Hematopoietic multipotent progenitor cell treated with erythropoietin and hydrocortisone succinate and interleukin-3 and kit ligand, for 17 days (in vitro differentiated cells): ENCODE data around the gene TLE4.
"Not testable (repeated sequence)": the region's sequence is repeated elsewhere in the genome, so short reads cannot be mapped to it uniquely, and the experiment has no call there.

ENCODE experiments used
- DNase-seq: peaks from one replicate; pipeline ENCODE4 v3.0.0-alpha.2; 2015; ENCODE audit warnings: low spot score

The TLE4 gene

GRCh38 chr9:79637177-79637925 lies 65.6 kb downstream of the TLE4 start:
- no peak for DNase-seq

GRCh38 chr9:79638806-79639205 lies 67.0 kb downstream of the TLE4 start:
- DNase-seq, result no peak

- DNase-seq, result no peak
These were observed 67.6 kb downstream of the TLE4 start for GRCh38 chr9:79639354-79639753.

DNA sequence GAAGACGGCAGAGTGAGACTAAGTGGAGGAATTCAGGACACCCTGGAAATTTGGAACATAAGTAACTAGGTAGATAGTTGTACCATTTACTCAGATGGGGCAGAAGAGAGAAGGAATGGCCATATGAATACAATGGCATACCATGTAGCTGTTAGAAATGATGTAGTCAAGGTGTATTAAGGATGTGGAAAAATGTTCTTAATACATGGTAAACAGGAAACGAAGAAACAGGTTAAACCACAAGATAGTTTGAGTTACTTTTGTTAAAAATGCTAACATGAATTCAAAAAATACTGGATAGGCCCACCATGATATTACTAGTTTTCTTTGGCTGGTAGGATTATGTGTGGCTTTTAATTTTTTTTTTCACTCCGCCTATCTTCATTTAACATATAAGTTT lies 68.3 kb downstream of the TLE4 start:
- DNase-seq, result not testable (repeated sequence)

- no peak for DNase-seq
These were observed 69.3 kb downstream of the TLE4 start for GRCh38 chr9:79641070-79641469.

- DNase-seq, result no peak
These were observed 70.9 kb downstream of the TLE4 start for GRCh38 chr9:79642671-79643070.

- DNase-seq, result no peak
These were observed 72.3 kb downstream of the TLE4 start for GRCh38 chr9:79644048-79644447.

GRCh38 chr9:79644601-79645000 lies 72.8 kb downstream of the TLE4 start:
- no peak for DNase-seq

- no peak for DNase-seq
These were observed 73.3 kb downstream of the TLE4 start for GRCh38 chr9:79645110-79645509.

GRCh38 chr9:79646096-79646495 lies 74.3 kb downstream of the TLE4 start:
- no peak for DNase-seq

DNA sequence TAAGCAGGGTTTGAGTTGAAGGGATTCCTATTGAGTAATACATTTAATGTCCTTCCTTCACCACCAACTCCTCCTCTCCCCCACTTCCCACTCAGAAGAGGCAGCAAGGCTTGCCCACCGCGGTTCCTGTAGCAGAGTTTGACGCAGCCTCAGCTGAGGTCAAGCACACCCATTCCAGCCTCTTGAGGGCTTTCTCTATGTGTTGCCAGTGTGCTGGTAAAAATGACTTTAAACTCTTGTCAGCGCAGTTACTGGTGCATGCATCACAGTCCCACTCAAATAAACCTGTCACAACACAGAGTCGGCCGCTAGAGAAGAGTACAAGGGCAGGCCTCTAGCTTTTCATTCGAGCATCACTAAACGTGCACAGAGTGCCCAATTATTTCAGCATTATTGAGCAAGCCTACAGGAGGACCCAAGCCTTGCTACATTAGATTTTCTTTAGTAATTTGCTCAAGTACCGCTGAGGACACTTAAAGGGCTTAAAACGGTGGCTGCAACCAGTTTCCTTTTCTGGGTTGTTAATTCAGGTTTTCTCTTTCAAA lies 79.6 kb downstream of the TLE4 start:
- DNase-seq, result no peak

- no peak for DNase-seq
These were observed 80.8 kb downstream of the TLE4 start for GRCh38 chr9:79652598-79652997.

GRCh38 chr9:79654591-79655382 lies 83.0 kb downstream of the TLE4 start:
- DNase-seq, result not testable (repeated sequence)

DNA sequence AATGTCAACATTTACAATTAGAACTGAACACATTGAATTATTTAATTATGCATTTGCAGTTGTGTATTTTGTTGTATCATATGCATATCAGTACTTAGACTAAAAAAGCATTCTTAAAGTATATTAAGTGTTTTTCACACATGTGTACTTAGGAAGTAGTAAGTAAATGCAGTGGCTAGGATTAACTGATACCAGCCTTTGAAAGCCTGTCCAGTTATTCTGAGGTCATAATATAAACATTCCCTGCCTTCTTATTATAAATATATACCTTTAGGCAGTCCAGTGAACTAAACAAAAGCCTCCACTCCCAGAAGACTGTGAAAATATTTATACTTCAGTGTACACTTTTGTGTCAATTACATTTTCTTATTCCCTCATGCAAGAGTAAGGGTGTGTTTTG lies 83.8 kb downstream of the TLE4 start:
- no peak for DNase-seq

DNA sequence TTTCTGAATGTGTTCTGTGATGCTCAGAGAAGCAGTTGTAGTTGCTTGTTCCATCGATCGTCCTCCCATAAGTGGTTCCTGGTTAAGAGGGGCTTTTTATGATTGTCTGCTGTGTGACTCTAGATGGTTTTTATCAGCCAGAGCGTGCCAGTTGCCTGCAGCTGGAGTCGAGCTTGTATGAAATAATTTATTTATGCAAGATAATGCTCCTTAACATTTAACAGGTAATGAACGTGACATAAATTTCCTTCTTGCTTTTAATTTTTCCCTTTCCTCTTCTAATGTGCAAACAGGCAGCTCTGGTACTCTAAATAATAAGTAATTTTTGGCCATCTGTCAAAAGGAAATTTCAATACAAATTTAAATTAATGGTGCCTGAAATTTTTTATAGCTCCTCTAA lies 84.4 kb downstream of the TLE4 start:
- no peak for DNase-seq

DNA sequence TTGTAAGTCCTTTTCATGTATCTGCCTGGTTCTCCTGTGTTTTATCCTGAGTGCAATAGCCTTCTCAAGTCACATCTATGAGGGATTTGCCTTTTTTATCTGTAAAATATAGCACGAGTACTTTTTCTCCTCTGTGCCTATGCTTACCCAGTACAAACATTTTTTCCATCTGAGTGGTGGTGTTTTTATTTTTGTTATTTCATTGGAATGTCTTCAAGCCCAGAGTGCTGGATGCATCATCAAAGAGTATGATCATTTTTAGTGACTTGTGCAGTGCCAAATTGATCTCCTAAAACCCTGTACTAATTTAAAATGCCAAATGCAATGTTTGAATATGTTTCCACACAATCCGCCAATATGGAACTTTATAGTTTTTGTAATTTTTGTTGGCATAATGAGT lies 86.1 kb downstream of the TLE4 start:
- no peak for DNase-seq

DNA sequence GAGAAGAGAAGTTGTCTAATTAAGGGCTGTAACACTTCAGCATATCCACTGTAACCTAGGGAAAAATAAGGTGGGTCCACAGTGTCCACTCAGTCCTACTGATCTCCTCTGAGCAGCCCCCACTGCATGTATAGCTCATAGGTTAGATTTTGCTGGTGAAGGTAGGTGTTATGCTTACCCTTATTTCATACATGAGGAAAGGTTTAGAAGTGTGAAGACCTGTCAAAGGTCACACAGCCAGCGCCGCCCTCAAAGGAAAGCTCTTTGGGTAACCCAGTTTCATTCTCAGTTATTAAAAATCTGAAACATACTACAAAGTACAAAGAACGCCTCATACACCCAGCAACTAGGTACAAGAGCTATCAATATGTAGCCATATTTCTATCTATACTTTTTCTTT lies 87.2 kb downstream of the TLE4 start:
- no peak for DNase-seq

DNA sequence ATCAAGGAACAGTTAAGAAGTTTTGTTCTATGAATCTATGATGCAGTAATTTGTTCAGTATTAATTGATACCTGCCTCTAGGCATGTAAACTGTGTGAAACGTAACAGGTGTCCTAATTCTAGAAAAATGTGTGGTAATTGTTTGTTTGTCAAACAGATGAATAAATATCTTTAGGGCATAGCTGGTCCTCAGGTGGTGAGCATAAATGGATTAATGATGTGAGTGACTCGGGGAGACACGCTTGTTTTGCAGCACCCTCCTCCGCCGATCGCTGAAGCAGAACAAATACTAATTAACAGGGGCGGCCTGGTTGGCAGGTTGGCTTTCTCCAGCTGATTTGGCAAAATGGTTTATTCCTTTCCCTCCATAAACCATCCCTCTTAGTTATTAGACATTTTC lies 88.8 kb downstream of the TLE4 start:
- DNase-seq, result no peak

DNA sequence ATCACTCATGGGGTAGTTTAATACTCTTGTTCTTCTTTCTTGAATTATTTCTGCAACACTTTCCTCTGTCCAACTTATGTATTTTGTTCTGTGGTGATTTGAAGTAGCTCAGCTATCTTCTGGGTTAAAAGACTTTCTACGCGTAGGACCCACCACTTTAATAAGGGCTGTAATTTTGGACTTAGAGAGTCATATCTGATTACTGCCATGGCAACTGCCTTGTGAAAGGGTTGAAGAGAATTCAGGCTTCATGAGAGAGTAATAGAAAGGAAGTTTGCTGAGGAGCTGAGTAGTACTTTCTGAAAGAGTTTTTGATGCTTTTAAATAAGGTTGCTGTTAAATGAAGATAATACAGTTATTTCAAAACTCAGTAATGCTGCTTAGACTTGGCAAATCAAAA lies 89.5 kb downstream of the TLE4 start:
- no peak for DNase-seq

- no peak for DNase-seq
These were observed 90.2 kb downstream of the TLE4 start for GRCh38 chr9:79661886-79662536.

GRCh38 chr9:79662537-79662956 lies 90.8 kb downstream of the TLE4 start:
- no peak for DNase-seq

GRCh38 chr9:79663300-79663699 lies 91.5 kb downstream of the TLE4 start:
- DNase-seq, result no peak

- no peak for DNase-seq
These were observed 92.1 kb downstream of the TLE4 start for GRCh38 chr9:79663878-79664277.
